ENCODE measurements around the gene CTU2.

Gene CTU2

GRCh38 chr16:88758227-88758943, 52.1 kb downstream of the CTU2 start (continued):
- peak; percentile 16 for TF ChIP-seq SETDB1 (IDR thresholded peaks at IDR 0.05; ENCODE audit: insufficient read length, low read length)
- TF ChIP-seq ZNF548 (tag by site-specific recombination; IDR thresholded peaks at IDR 0.05), result no peak
- peak; percentile 25 for TF ChIP-seq GLIS1 (tag by site-specific recombination; IDR thresholded peaks at IDR 0.05)
- TF ChIP-seq ZNF623 (tag by site-specific recombination; IDR thresholded peaks at IDR 0.05), result no peak
- TF ChIP-seq KLF10 (tag by site-specific recombination; IDR thresholded peaks at IDR 0.05), result no peak
- TF ChIP-seq ZNF341 (tag by site-specific recombination; IDR thresholded peaks at IDR 0.05; ENCODE audit: low read depth), result no peak
- TF ChIP-seq ZNF394 (tag by site-specific recombination; IDR thresholded peaks at IDR 0.05; ENCODE audit: borderline replicate concordance), result no peak
- no peak for TF ChIP-seq ZBTB1 (tag by site-specific recombination; IDR thresholded peaks at IDR 0.05)
- TF ChIP-seq HOXA7 (CRISPR knock-in tag; IDR thresholded peaks at IDR 0.05; ENCODE audit: borderline replicate concordance), result no peak
- peak; percentile 79 for TF ChIP-seq ZIC2 (tag by site-specific recombination; IDR thresholded peaks at IDR 0.05)
- TF ChIP-seq ZNF114 (tag by site-specific recombination; IDR thresholded peaks at IDR 0.05), result no peak
- TF ChIP-seq KLF1 (tag by site-specific recombination; IDR thresholded peaks at IDR 0.05), result peak; percentile 45; the same call in 1 of the 2 replicates
- no peak for TF ChIP-seq ZNF18 (tag by site-specific recombination; IDR thresholded peaks at IDR 0.05)
- TF ChIP-seq PBX3 (CRISPR knock-in tag; IDR thresholded peaks at IDR 0.05), result no peak
- TF ChIP-seq ZNF600 (tag by site-specific recombination; IDR thresholded peaks at IDR 0.05), result 0 out of 2 replicates have a peak, but pooled peaks have one; percentile 11
- TF ChIP-seq EGR2 (tag by site-specific recombination; IDR thresholded peaks at IDR 0.05; ENCODE audit: low read depth), result peak; percentile 48
- no peak for TF ChIP-seq ZSCAN16 (tag by site-specific recombination; IDR thresholded peaks at IDR 0.05)
- TF ChIP-seq ZFP69B (tag by site-specific recombination; IDR thresholded peaks at IDR 0.05), result no peak
- no peak for TF ChIP-seq ZNF658 (tag by site-specific recombination; IDR thresholded peaks at IDR 0.05)
- no peak for TF ChIP-seq ZNF558 (tag by site-specific recombination; IDR thresholded peaks at IDR 0.05)
- TF ChIP-seq KLF16 (tag by site-specific recombination; IDR thresholded peaks at IDR 0.05), result no peak
- TF ChIP-seq ZNF660 (tag by site-specific recombination; IDR thresholded peaks at IDR 0.05), result no peak
- TF ChIP-seq ZSCAN5A (tag by site-specific recombination; IDR thresholded peaks at IDR 0.05), result no peak
- no peak for TF ChIP-seq ZNF350 (tag by site-specific recombination; IDR thresholded peaks at IDR 0.05)

GRCh38 chr16:88758944-88759244, 52.6 kb downstream of the CTU2 start:
- Histone ChIP-seq H3K27ac (ENCODE audit: extremely low read depth, low read depth, low read length) (no peak overlapping the region), H3K9me3 (ENCODE audit: control insufficient read depth, insufficient read depth, low read depth, low read length) (no peaks in the 10 kb centered on the region), H3K36me3 (ENCODE audit: control insufficient read depth in 2 of 2, insufficient read depth in 1 of 2, low read length in 2 of 2) (no peaks in the 10 kb centered on the region), H3K4me1 (ENCODE audit: control insufficient read depth, insufficient read depth, low read length) (peaks cover 8% of the 10 kb centered on the region), H3K4me3 (ENCODE audit: low read depth, low read length) (no peak overlapping the region)
- ChIA-PET POLR2A (interaction anchor here (3.8 kb wide), 1 partner anchor 12 kb away, joined by 24 read pairs; no protein-coding TSS in a partner anchor), CTCF (interaction anchor here (4.3 kb wide), 1 partner anchor 21 kb away, joined by 28 read pairs; no protein-coding TSS in a partner anchor)
- no peak for TF ChIP-seq ZNF48 (tag by site-specific recombination; IDR thresholded peaks at IDR 0.05)
- TF ChIP-seq ZNF629 (tag by site-specific recombination; IDR thresholded peaks at IDR 0.05), result no peak
- TF ChIP-seq PRDM2 (tag by site-specific recombination; IDR thresholded peaks at IDR 0.05; ENCODE audit: borderline replicate concordance), result no peak
- TF ChIP-seq ZNF513 (tag by site-specific recombination; IDR thresholded peaks at IDR 0.05), result no peak

All from HEK293 (cell line).